Kidney epithelial cell (primary cell): ENCODE results near the gene KDM6A. TPM values are rescaled to one million over a fixed set of nuclear protein-coding genes. Genes with fewer than 3 reads are reported as not detected.

Experiments
- DNase-seq: peaks from one replicate; pipeline ENCODE4 v3.0.0-alpha.2; 2010; ENCODE audit warnings: low read depth
- H3K27me3 ChIP-seq: 2 replicates; pipeline ENCODE4 v1.6.0; 2011; ENCODE audit warnings: low read length; ENCODE audit not compliant: control insufficient read depth, insufficient read depth
- H3K36me3 ChIP-seq: 2 replicates; pipeline ENCODE4 v1.5.1; 2011; ENCODE audit warnings: low read length; ENCODE audit not compliant: control insufficient read depth, insufficient read depth
- H3K4me3 ChIP-seq: 2 replicates; pipeline ENCODE4 v1.5.1; 2011; ENCODE audit warnings: low read depth, mild to moderate bottlenecking, control low read depth, low read length
- CTCF ChIP-seq: IDR thresholded peaks from 2 replicates; pipeline ENCODE4 v1.5.1; 2011; ENCODE audit warnings: mild to moderate bottlenecking, moderate library complexity, low read length, control low read depth, inconsistent platforms; ENCODE audit not compliant: insufficient read depth, poor library complexity, severe bottlenecking
- total RNA-seq: library from RNA; depleted of rRNA; stranded (reverse); fragments of >200 nt; gene quantifications from 2 replicates; pipeline ENCODE4 v1.2.3, GENCODE V29; 2015

The KDM6A gene
- total RNA-seq, 1 donor from 2014 or later = 13.7 TPM

DNA sequence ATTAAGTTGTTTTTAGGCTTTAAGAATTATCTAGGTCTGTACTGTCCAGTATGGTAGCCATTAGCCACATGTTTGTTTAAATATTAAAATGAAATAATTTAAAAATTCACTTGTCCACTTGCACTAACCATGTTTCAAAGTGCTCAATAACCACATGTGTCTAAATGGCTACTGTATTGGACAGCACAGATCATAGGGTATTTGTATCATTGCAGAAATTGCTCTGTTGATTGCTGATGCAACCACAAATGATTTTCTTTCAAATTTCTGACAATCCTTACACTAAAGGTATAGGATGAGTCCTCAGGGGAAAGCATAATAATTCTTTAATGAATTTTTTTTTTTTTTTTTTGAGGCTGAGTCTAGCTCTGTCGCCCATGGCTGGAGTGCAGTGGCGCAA lies 84.9 kb downstream of the KDM6A start:
- Histone ChIP-seq H3K36me3 (no peaks in the 10 kb centered on the region), H3K4me3 (no peak overlapping the region), H3K27me3 (no peaks in the 10 kb centered on the region)
- no peak for DNase-seq
- TF ChIP-seq CTCF = no peak

GRCh38 chrX:44958480-44958879 lies 85.5 kb downstream of the KDM6A start:
- Histone ChIP-seq H3K27me3 (no peaks in the 10 kb centered on the region), H3K36me3 (no peaks in the 10 kb centered on the region), H3K4me3 (no peak overlapping the region)
- DNase-seq = no peak
- no peak for TF ChIP-seq CTCF

DNA sequence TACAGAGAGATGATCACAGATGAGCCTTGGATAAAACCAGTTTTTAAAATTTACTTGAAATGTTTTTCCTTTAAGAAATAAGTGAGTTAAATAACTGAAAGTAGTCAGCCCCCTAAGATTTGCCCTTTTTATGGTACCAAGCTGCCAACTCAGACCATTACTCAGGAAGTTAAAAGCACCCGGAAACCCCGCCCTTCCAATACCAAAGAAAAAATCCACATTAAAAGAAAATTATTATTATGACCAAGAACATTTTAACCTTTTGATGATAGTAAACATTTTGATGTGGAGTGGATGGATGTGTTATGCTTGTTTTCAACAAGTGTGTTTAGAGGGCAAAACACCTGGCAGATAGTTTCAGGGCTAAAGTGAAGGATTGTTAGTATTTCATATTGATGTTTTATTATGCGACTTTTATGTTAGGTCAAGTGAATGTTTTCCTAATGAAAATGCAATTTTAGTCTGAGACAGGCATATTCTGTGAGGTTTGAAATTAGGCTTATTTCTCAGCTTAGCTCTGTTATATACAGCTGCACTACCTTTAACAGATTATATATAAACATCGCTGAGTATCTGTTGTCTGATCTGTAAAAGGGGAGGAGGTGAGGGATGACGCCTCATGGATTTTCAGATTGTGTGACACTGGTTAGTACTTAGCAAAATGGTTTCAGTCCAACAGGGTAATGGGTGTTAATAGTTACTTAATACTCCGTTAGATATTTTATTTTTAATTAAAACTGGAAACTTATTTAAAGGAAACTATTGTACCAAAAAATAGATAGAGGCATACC lies 89.0 kb downstream of the KDM6A start:
- DNase-seq = no peak
- H3K4me3 ChIP-seq = no peak overlapping the region
- no peaks in the 10 kb centered on the region for H3K36me3 ChIP-seq
- TF ChIP-seq CTCF = no peak
- no peaks in the 10 kb centered on the region for H3K27me3 ChIP-seq

DNA sequence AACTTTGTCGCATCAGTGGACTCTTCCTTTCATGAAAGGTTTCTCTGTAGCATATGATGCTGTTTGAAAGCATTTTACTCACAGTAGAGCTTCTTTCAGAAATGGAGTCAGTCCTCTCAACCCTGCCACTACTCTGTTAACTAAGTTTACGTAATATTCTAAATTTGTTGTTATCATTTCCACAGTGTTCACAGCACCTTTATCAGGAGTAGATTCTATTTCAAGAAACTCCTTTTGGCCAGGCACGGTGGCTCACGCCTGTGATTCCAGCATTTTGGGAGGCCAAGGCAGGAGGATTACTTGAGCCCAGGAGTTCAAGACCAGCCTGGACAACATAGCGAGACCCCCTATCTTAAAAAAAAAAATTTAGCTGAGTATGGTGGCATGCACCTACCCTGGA lies 90.0 kb downstream of the KDM6A start:
- DNase-seq = no peak
- no peak for TF ChIP-seq CTCF
- Histone ChIP-seq H3K36me3 (no peaks in the 10 kb centered on the region), H3K4me3 (no peak overlapping the region), H3K27me3 (no peaks in the 10 kb centered on the region)

- TF ChIP-seq CTCF = no peak
- no peak for DNase-seq
- Histone ChIP-seq H3K36me3 (no peaks in the 10 kb centered on the region), H3K27me3 (no peaks in the 10 kb centered on the region), H3K4me3 (no peak overlapping the region)
Observed at GRCh38 chrX:44967221-44967620, 94.2 kb downstream of the KDM6A start.

DNA sequence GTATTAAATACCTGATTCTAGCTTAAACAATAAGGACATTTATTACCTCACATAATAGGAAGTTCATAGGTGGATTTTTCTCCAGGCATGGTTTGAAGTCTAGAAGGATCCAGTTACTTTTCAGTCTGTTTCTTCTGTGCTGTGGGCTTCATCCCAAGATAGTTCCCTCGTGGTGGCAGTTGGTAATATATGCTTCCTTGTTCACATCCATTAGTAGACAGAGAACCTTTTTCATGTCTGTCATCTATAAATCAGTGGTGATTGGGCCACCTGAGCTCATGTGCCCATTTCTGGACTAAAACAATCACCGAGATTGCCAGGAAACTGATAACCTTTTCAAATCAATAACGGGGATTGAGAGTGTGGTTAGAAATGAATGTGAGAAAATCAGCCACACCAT lies 97.7 kb downstream of the KDM6A start:
- DNase-seq = no peak
- H3K4me3 ChIP-seq = no peak overlapping the region
- H3K27me3 ChIP-seq = no peaks in the 10 kb centered on the region
- H3K36me3 ChIP-seq = no peaks in the 10 kb centered on the region
- no peak for TF ChIP-seq CTCF
